Heart left ventricle (tissue), 13 donors: Measurements from ENCODE around the gene ANO2.

Experiments
- POLR2A ChIP-seq, 2 donors: fragments of 450-650 bp; IDR thresholded peaks; one replicate each; pipeline ENCODE4 v1.6.1; 2017; ENCODE audit warnings: antibody characterized with exemption in 2 of 2, mild to moderate bottlenecking in 2 of 2, moderate library complexity in 2 of 2
- TF ChIP-seq, protein P1 (sequence below), 12 donors: fragments of 200-600 bp; sonication (generic) in 4 of 12; IDR thresholded peaks; one replicate each; pipeline versions ENCODE4 v1.5.0 to v1.8.0; 2018 to 2022; ENCODE audit warnings: antibody characterized with exemption in 12 of 12, mild to moderate bottlenecking in 5 of 12
- donor health status: ischemic (EF 13 %, LVEDD 7.1; RV severe dilation, severe dysfunction).
- donor health status: DM: no; HTN: yes; CAD: no.
- donor health status: DM: no; HTN: no; CAD: no.
- donor health status: ischemic (EF 25% LVEDD 6.9; RV normal size, moderate dysfunction).
- donor health status: ischemic (EF 25% LVEDD 5.7; RV mildly dilated, moderate dysfunction).
- donor health status: ischemic (EF 35%, LVEDD 5.7; RV mildly dilated, moderate dysfunction).
- donor health status: nonischemic (EF 11% LVEDD 7.7; RV severe dilation, severe dysfunction).
- donor health status: DM: yes; HTN: yes; CAD: no.
- donor health status: PGD.
- donor health status: ischemic (EF 29% LVEDD 5.4; RV normal size, mild dysfunction).
- donor health status: nonischemic (EF 23%, LVEDD 6.1; RV moderate dilation, normal function).

DNA sequence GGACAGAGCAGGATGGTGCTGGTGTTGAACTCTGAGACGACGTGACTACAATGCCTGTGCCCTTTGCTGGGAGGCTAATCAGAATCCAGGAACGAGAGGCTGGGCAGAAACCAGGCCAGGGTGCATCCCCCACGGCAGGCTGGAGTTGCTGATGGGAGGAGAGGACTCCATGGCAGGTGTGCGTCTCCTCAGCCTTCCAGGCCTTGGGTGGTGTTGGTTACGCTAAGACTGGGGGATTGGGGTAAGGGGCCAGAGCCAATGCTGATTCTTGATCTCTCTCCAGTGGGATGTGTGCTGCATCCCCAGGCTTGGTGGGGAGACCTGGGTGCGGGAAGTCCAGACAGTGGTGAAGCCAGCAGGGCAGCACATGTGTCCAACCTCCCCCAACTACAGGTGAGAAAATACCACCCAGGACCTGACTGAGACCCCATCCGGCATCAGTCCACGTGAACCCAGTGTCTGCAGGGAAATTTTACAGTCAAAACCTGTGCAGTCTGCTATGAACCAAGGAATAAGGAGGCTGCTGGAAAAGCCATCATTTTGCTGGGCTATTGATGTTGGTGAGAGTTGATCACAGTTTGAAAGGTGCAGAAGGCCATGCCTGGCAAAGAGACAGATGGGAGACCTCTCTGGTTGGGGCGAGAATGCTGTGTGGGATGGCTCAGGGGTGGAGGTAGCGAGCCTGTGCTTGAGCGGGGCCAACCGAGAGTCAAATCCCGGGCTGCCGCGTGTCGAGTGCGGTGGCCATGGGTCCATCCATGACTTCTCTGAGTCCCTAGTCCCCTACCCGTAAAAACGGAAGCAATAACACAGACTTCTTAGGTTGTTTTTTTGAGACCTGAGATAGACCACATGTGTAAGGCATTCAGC lies 423.4 kb downstream of the ANO2 start:
- TF ChIP-seq, protein P1, sequence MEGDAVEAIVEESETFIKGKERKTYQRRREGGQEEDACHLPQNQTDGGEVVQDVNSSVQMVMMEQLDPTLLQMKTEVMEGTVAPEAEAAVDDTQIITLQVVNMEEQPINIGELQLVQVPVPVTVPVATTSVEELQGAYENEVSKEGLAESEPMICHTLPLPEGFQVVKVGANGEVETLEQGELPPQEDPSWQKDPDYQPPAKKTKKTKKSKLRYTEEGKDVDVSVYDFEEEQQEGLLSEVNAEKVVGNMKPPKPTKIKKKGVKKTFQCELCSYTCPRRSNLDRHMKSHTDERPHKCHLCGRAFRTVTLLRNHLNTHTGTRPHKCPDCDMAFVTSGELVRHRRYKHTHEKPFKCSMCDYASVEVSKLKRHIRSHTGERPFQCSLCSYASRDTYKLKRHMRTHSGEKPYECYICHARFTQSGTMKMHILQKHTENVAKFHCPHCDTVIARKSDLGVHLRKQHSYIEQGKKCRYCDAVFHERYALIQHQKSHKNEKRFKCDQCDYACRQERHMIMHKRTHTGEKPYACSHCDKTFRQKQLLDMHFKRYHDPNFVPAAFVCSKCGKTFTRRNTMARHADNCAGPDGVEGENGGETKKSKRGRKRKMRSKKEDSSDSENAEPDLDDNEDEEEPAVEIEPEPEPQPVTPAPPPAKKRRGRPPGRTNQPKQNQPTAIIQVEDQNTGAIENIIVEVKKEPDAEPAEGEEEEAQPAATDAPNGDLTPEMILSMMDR (IDR thresholded peaks at IDR 0.05): no peak
- TF ChIP-seq POLR2A (IDR thresholded peaks at IDR 0.05): no peak
